OCI-LY1 (cell line): ENCODE results near the gene PLA2G2F.

Source experiments
- H2AFZ ChIP-seq: fragments of 200-600 bp; sonication (generic), shearing (Covaris generic); 2 replicates; pipeline ENCODE4 v1.6.0; 2014; ENCODE audit warnings: antibody characterized with exemption, mild to moderate bottlenecking, low read length
- H3F3A ChIP-seq: fragments of 200-600 bp; sonication (generic), shearing (Covaris generic); 2 replicates; pipeline ENCODE4 v1.6.0; 2014; ENCODE audit warnings: mild to moderate bottlenecking, antibody characterized with exemption, low read length, moderate library complexity; ENCODE audit not compliant: insufficient read depth
- H3K27ac ChIP-seq: fragments of 200-600 bp; sonication (generic); 2 replicates; pipeline ENCODE4 v1.5.1; 2014; ENCODE audit warnings: low read length, mixed run types, mild to moderate bottlenecking, low read depth; ENCODE audit not compliant: poor library complexity, severe bottlenecking
- H3K27me3 ChIP-seq: fragments of 200-600 bp; sonication (generic); 2 replicates; pipeline ENCODE4 v1.6.0; 2014; ENCODE audit warnings: antibody characterized with exemption, mild to moderate bottlenecking, low read length, moderate library complexity; ENCODE audit not compliant: insufficient read depth
- H3K36me3 ChIP-seq: fragments of 200-600 bp; sonication (generic); 2 replicates; pipeline ENCODE4 v1.6.1; 2014; ENCODE audit warnings: mild to moderate bottlenecking, antibody characterized with exemption, low read length, moderate library complexity, mixed read lengths; ENCODE audit not compliant: insufficient read depth
- H3K4me1 ChIP-seq: fragments of 200-600 bp; sonication (generic); 2 replicates; pipeline ENCODE4 v1.5.1; 2014; ENCODE audit warnings: mild to moderate bottlenecking, low read length, moderate library complexity; ENCODE audit not compliant: insufficient read depth, severe bottlenecking
- H3K4me2 ChIP-seq: fragments of 200-600 bp; sonication (generic), shearing (Covaris generic); 2 replicates; pipeline ENCODE4 v1.6.1; 2014; ENCODE audit warnings: low read length
- H3K4me3 ChIP-seq: fragments of 200-600 bp; sonication (generic); 2 replicates; pipeline ENCODE4 v1.5.1; 2014; ENCODE audit warnings: low read length, low read depth, mild to moderate bottlenecking, mixed read lengths; ENCODE audit not compliant: poor library complexity, severe bottlenecking
- H3K79me2 ChIP-seq: fragments of 200-600 bp; shearing (Covaris generic); 2 replicates; pipeline ENCODE4 v1.6.1; 2016; ENCODE audit warnings: mixed run types, low read length, mixed read lengths; ENCODE audit not compliant: insufficient read depth
- H3K9ac ChIP-seq: fragments of 200-600 bp; sonication (generic), shearing (Covaris generic); 2 replicates; pipeline ENCODE4 v1.6.1; 2014; ENCODE audit warnings: mild to moderate bottlenecking, low read length, mixed read lengths
- H3K9me2 ChIP-seq: fragments of 200-600 bp; sonication (generic), shearing (Covaris generic); 2 replicates; pipeline ENCODE4 v1.6.1; 2014; ENCODE audit warnings: low read depth, mild to moderate bottlenecking, low read length, mixed read lengths
- H3K9me3 ChIP-seq: fragments of 200-600 bp; shearing (Covaris generic); 2 replicates; pipeline ENCODE4 v1.6.1; 2014; ENCODE audit warnings: low read length, mixed read lengths
- H4K20me1 ChIP-seq: fragments of 200-600 bp; sonication (generic), shearing (Covaris generic); 2 replicates; pipeline ENCODE4 v1.6.0; 2016; ENCODE audit warnings: mild to moderate bottlenecking, low read length; ENCODE audit not compliant: insufficient read depth
- EZH2 ChIP-seq: fragments of 200-600 bp; sonication (generic), shearing (Covaris generic); IDR thresholded peaks from 2 replicates; pipeline ENCODE4 v1.8.0; 2017; ENCODE audit warnings: borderline replicate concordance, mixed run types, mild to moderate bottlenecking, antibody characterized with exemption, low read length, moderate library complexity, mixed read lengths
- TF ChIP-seq, protein P1 (sequence below): fragments of 200-600 bp; sonication (generic), shearing (Covaris generic); IDR thresholded peaks from 2 replicates; pipeline ENCODE4 v1.5.1; 2017; ENCODE audit warnings: mild to moderate bottlenecking, antibody characterized with exemption, low read length, moderate library complexity, mixed read lengths

Gene PLA2G2F

DNA sequence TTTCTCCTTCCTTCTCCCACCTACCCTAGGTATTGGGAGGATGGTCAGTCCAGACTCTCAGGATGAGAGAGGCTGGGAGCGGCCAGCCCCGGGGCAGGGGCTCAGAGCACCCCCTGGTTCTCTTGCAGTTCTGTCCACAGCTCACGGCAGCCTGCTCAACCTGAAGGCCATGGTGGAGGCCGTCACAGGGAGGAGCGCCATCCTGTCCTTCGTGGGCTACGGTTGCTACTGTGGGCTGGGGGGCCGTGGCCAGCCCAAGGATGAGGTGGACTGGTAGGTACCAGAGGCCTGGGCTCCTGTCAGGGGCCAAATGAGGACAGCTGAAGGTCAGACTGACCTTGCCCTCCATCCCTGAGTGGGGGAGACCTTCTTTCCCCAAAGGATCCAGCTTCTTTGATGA, 4.2 kb downstream of the PLA2G2F start:
- Histone ChIP-seq H3F3A (no peaks in the 10 kb centered on the region), H3K9me2 (no peaks in the 10 kb centered on the region), H3K4me1 (no peaks in the 10 kb centered on the region), H4K20me1 (no peaks in the 10 kb centered on the region), H2AFZ (no peak overlapping the region), H3K9ac (no peak overlapping the region), H3K9me3 (no peaks in the 10 kb centered on the region), H3K79me2 (no peaks in the 10 kb centered on the region), H3K36me3 (no peaks in the 10 kb centered on the region), H3K4me2 (no peak overlapping the region), H3K27me3 (no peaks in the 10 kb centered on the region), H3K4me3 (no peak overlapping the region), H3K27ac (no peak overlapping the region)
- no peak for TF ChIP-seq EZH2

- Histone ChIP-seq H3K9me3 (no peaks in the 10 kb centered on the region), H3K36me3 (no peaks in the 10 kb centered on the region), H3F3A (no peaks in the 10 kb centered on the region), H3K9ac (no peak overlapping the region), H3K4me2 (no peak overlapping the region), H3K9me2 (no peaks in the 10 kb centered on the region), H3K4me3 (no peak overlapping the region), H3K4me1 (no peaks in the 10 kb centered on the region), H3K79me2 (no peaks in the 10 kb centered on the region), H3K27me3 (no peaks in the 10 kb centered on the region), H4K20me1 (no peaks in the 10 kb centered on the region), H2AFZ (no peak overlapping the region), H3K27ac (no peak overlapping the region)
- TF ChIP-seq EZH2: no peak
- TF ChIP-seq, protein P1, sequence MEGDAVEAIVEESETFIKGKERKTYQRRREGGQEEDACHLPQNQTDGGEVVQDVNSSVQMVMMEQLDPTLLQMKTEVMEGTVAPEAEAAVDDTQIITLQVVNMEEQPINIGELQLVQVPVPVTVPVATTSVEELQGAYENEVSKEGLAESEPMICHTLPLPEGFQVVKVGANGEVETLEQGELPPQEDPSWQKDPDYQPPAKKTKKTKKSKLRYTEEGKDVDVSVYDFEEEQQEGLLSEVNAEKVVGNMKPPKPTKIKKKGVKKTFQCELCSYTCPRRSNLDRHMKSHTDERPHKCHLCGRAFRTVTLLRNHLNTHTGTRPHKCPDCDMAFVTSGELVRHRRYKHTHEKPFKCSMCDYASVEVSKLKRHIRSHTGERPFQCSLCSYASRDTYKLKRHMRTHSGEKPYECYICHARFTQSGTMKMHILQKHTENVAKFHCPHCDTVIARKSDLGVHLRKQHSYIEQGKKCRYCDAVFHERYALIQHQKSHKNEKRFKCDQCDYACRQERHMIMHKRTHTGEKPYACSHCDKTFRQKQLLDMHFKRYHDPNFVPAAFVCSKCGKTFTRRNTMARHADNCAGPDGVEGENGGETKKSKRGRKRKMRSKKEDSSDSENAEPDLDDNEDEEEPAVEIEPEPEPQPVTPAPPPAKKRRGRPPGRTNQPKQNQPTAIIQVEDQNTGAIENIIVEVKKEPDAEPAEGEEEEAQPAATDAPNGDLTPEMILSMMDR: no peak
These were observed 4.8 kb downstream of the PLA2G2F start for GRCh38 chr1:20143734-20144565.

- no peak overlapping the region for H3K4me2 ChIP-seq
- TF ChIP-seq, protein P1: no peak
- no peak for TF ChIP-seq EZH2
- H3K9me2 ChIP-seq: no peaks in the 10 kb centered on the region
These were observed 8.9 kb downstream of the PLA2G2F start for GRCh38 chr1:20147846-20148570.

More at GRCh38 chr1:20147846-20148570, 8.9 kb downstream of the PLA2G2F start:
- Histone ChIP-seq H3K27ac (no peak overlapping the region), H3K9ac (no peak overlapping the region), H2AFZ (no peak overlapping the region), H3K9me3 (no peaks in the 10 kb centered on the region), H3K27me3 (no peaks in the 10 kb centered on the region), H3K4me1 (peaks cover 6% of the 10 kb centered on the region), H3K36me3 (no peaks in the 10 kb centered on the region), H4K20me1 (no peaks in the 10 kb centered on the region), H3K4me3 (no peak overlapping the region), H3K79me2 (no peaks in the 10 kb centered on the region), H3F3A (no peaks in the 10 kb centered on the region)
